HEK293 (cell line): ENCODE data around the gene MYH14.

ENCODE experiments used
- CTCF ChIA-PET: fragments of 350-600 bp; formaldehyde crosslinking; extraction: SDS; loops from one replicate; lab custom pipeline; 2021; ENCODE audit warnings: antibody characterized with exemption; lab: Yijun Ruan, JAX
- POLR2A ChIA-PET: fragments of 300-600 bp; formaldehyde crosslinking; extraction: SDS; loops from one replicate; lab custom pipeline; 2020; ENCODE audit warnings: antibody characterized with exemption, inconsistent platforms; lab: Yijun Ruan, JAX
- H3K27ac ChIP-seq: fragments of 200-500 bp; sonication (Bioruptor generic); 2 replicates; pipeline ENCODE4 v1.5.1; 2014; ENCODE audit warnings: low read depth, low read length, control low read depth, inconsistent platforms; ENCODE audit errors: extremely low read depth
- H3K36me3 ChIP-seq, 2 experiments: fragments of 200-500 bp in 1 of 2; sonication (Bioruptor generic) in 1 of 2; 1 replicate in 1 of 2; 2 replicates in 1 of 2; pipeline ENCODE4 v1.5.1; 2014 to 2017; ENCODE audit warnings: inconsistent platforms in 2 of 2, low read length in 2 of 2; ENCODE audit not compliant: control insufficient read depth in 2 of 2, insufficient read depth in 1 of 2
- H3K4me1 ChIP-seq: fragments of 200-500 bp; sonication (Bioruptor generic); 2 replicates; pipeline ENCODE4 v1.5.1; 2014; ENCODE audit warnings: mild to moderate bottlenecking, low read length, inconsistent platforms; ENCODE audit not compliant: control insufficient read depth, insufficient read depth
- H3K4me3 ChIP-seq: 2 replicates; pipeline ENCODE4 v1.5.1; 2011; ENCODE audit warnings: low read depth, mild to moderate bottlenecking, control low read depth, low read length, moderate library complexity
- H3K9me3 ChIP-seq: fragments of 200-500 bp; sonication (Bioruptor generic); 2 replicates; pipeline ENCODE4 v1.5.1; 2014; ENCODE audit warnings: low read depth, low read length, inconsistent platforms; ENCODE audit not compliant: control insufficient read depth, insufficient read depth
- AEBP2 ChIP-seq: fragments of 450-650 bp; formaldehyde crosslinking; IDR thresholded peaks from 2 replicates; pipeline ENCODE4 v1.5.1; 2016; ENCODE audit warnings: missing biosample characterization, missing genetic modification characterization, borderline replicate concordance
- FEZF1 ChIP-seq: fragments of 450-650 bp; formaldehyde crosslinking; IDR thresholded peaks from 2 replicates; pipeline ENCODE4 v1.5.1; 2016; ENCODE audit warnings: missing biosample characterization, missing genetic modification characterization
- GLIS2 ChIP-seq: fragments of 450-650 bp; formaldehyde crosslinking; IDR thresholded peaks from 2 replicates; pipeline ENCODE4 v1.5.1; 2016; ENCODE audit warnings: missing biosample characterization, missing genetic modification characterization
- IKZF3 ChIP-seq: fragments of 450-650 bp; IDR thresholded peaks from 2 replicates; pipeline ENCODE4 v1.5.0; 2018; ENCODE audit warnings: missing biosample characterization, mild to moderate bottlenecking, missing genetic modification characterization, moderate library complexity
- INSM2 ChIP-seq: fragments of 450-650 bp; formaldehyde crosslinking; IDR thresholded peaks from 2 replicates; pipeline ENCODE4 v1.5.1; 2016; ENCODE audit warnings: missing biosample characterization, missing genetic modification characterization
- KLF1 ChIP-seq: fragments of 450-650 bp; formaldehyde crosslinking; IDR thresholded peaks from 2 replicates; pipeline ENCODE4 v1.5.1; 2016; ENCODE audit warnings: missing biosample characterization, missing genetic modification characterization
- KLF16 ChIP-seq: fragments of 450-650 bp; formaldehyde crosslinking; IDR thresholded peaks from 2 replicates; pipeline ENCODE4 v1.5.1; 2017; ENCODE audit warnings: missing biosample characterization, missing genetic modification characterization
- KLF17 ChIP-seq: fragments of 450-650 bp; formaldehyde crosslinking; IDR thresholded peaks from 2 replicates; pipeline ENCODE4 v1.5.1; 2016; ENCODE audit warnings: missing biosample characterization, missing genetic modification characterization
- KLF9 ChIP-seq: fragments of 450-650 bp; formaldehyde crosslinking; IDR thresholded peaks from 2 replicates; pipeline ENCODE4 v1.5.1; 2016; ENCODE audit warnings: missing biosample characterization, missing genetic modification characterization, low read depth
- PRDM1 ChIP-seq: fragments of 450-650 bp; formaldehyde crosslinking; IDR thresholded peaks from 2 replicates; pipeline ENCODE4; 2016; ENCODE audit warnings: missing biosample characterization, missing genetic modification characterization
- PRDM6 ChIP-seq: fragments of 450-650 bp; formaldehyde crosslinking; IDR thresholded peaks from 2 replicates; pipeline ENCODE4 v1.5.1; 2017; ENCODE audit warnings: missing biosample characterization, missing genetic modification characterization
- SP7 ChIP-seq: fragments of 450-650 bp; formaldehyde crosslinking; IDR thresholded peaks from 2 replicates; pipeline ENCODE4 v1.5.1; 2016; ENCODE audit warnings: missing biosample characterization, missing genetic modification characterization
- ZEB2 ChIP-seq: fragments of 450-650 bp; formaldehyde crosslinking; IDR thresholded peaks from 2 replicates; pipeline ENCODE4 v1.5.1; 2016; ENCODE audit warnings: missing biosample characterization, missing genetic modification characterization
- ZNF112 ChIP-seq: fragments of 450-650 bp; formaldehyde crosslinking; IDR thresholded peaks from 2 replicates; pipeline ENCODE4 v1.5.0; 2017; ENCODE audit warnings: missing biosample characterization, missing genetic modification characterization
- ZNF146 ChIP-seq: fragments of 450-650 bp; formaldehyde crosslinking; IDR thresholded peaks from 2 replicates; pipeline ENCODE4 v1.5.1; 2016; ENCODE audit warnings: missing biosample characterization, missing genetic modification characterization
- ZNF223 ChIP-seq: fragments of 450-650 bp; formaldehyde crosslinking; IDR thresholded peaks from 2 replicates; pipeline ENCODE4 v1.5.1; 2016; ENCODE audit warnings: missing biosample characterization, missing genetic modification characterization
- ZNF26 ChIP-seq: fragments of 450-650 bp; formaldehyde crosslinking; IDR thresholded peaks from 2 replicates; pipeline ENCODE4 v1.5.1; 2016; ENCODE audit warnings: missing biosample characterization, missing genetic modification characterization
- ZNF335 ChIP-seq: fragments of 450-650 bp; formaldehyde crosslinking; conservative IDR thresholded peaks from 2 replicates; pipeline ENCODE4 v1.5.1; 2016; ENCODE audit warnings: missing biosample characterization, missing genetic modification characterization
- ZNF398 ChIP-seq: fragments of 450-650 bp; formaldehyde crosslinking; IDR thresholded peaks from 2 replicates; pipeline ENCODE4 v1.5.1; 2017; ENCODE audit warnings: missing biosample characterization, missing genetic modification characterization
- ZNF426 ChIP-seq: fragments of 450-650 bp; formaldehyde crosslinking; IDR thresholded peaks from 2 replicates; pipeline ENCODE4 v1.5.1; 2017; ENCODE audit warnings: missing biosample characterization, missing genetic modification characterization, mild to moderate bottlenecking, inconsistent platforms, moderate library complexity
- ZNF473 ChIP-seq: fragments of 450-650 bp; formaldehyde crosslinking; IDR thresholded peaks from 2 replicates; pipeline ENCODE4 v1.5.1; 2017; ENCODE audit warnings: missing biosample characterization, missing genetic modification characterization
- ZNF510 ChIP-seq: fragments of 450-650 bp; formaldehyde crosslinking; IDR thresholded peaks from 2 replicates; pipeline ENCODE4 v1.5.1; 2018; ENCODE audit warnings: mild to moderate bottlenecking, missing genetic modification characterization, missing biosample characterization; ENCODE audit not compliant: insufficient replicate concordance
- ZNF561 ChIP-seq: fragments of 450-650 bp; IDR thresholded peaks from 2 replicates; pipeline ENCODE4 v1.5.1; 2018; ENCODE audit warnings: missing biosample characterization, missing genetic modification characterization, borderline replicate concordance
- ZNF621 ChIP-seq: fragments of 450-650 bp; formaldehyde crosslinking; IDR thresholded peaks from 2 replicates; pipeline ENCODE4 v1.5.1; 2017; ENCODE audit warnings: missing biosample characterization, missing genetic modification characterization
- ZNF843 ChIP-seq: fragments of 450-650 bp; formaldehyde crosslinking; IDR thresholded peaks from 2 replicates; pipeline ENCODE4 v1.5.1; 2016; ENCODE audit warnings: missing biosample characterization, missing genetic modification characterization
- ZSCAN16 ChIP-seq: fragments of 450-650 bp; formaldehyde crosslinking; IDR thresholded peaks from 2 replicates; pipeline ENCODE4 v1.5.1; 2016; ENCODE audit warnings: missing biosample characterization, missing genetic modification characterization

MYH14 gene

GRCh38 chr19:50357178-50358100, 154.0 kb downstream of the MYH14 start:
- ChIA-PET POLR2A (interaction anchor here (1.1 to 1.4 kb wide), 5 partner anchors 12 to 103 kb away, joined by 3 to 7 read pairs (median 4); partner anchors contain the start of genes NR1H2 and POLD1), CTCF (interaction anchor here (0.6 to 2.4 kb wide), 49 partner anchors 8 to 1541 kb away, joined by 3 to 40 read pairs (median 4); no protein-coding TSS in a partner anchor)
- peak overlapping the region; percentile 32 for H3K4me3 ChIP-seq
- H3K9me3 ChIP-seq: no peaks in the 10 kb centered on the region
- H3K4me1 ChIP-seq: no peaks in the 10 kb centered on the region
- no peak overlapping the region for H3K27ac ChIP-seq
- peaks cover 0 to 5% of the 10 kb centered on the region in 2 experiments; a peak in 1 of 3 replicates for H3K36me3 ChIP-seq
- no peak for TF ChIP-seq ZNF426 (tag by site-specific recombination)
- no peak for TF ChIP-seq ZNF843 (tag by site-specific recombination)
- no peak for TF ChIP-seq ZNF473
- no peak for TF ChIP-seq IKZF3
- TF ChIP-seq FEZF1 (tag by site-specific recombination): no peak
- TF ChIP-seq ZNF26 (tag by site-specific recombination): no peak
- no peak for TF ChIP-seq ZEB2 (tag by site-specific recombination)
- no peak for TF ChIP-seq KLF9 (tag by site-specific recombination)
- no peak for TF ChIP-seq ZNF621 (tag by site-specific recombination)
- no peak for TF ChIP-seq ZNF510
- TF ChIP-seq ZNF398: no peak
- TF ChIP-seq KLF17 (tag by site-specific recombination): no peak
- no peak for TF ChIP-seq ZSCAN16
- no peak for TF ChIP-seq ZNF112 (tag by site-specific recombination)
- TF ChIP-seq ZNF146 (tag by site-specific recombination): no peak
- no peak for TF ChIP-seq SP7
- TF ChIP-seq INSM2 (tag by site-specific recombination): no peak
- no peak for TF ChIP-seq PRDM1 (tag by site-specific recombination)
- no peak for TF ChIP-seq KLF16 (tag by site-specific recombination)
- TF ChIP-seq AEBP2 (tag by site-specific recombination): no peak
- TF ChIP-seq PRDM6: no peak
- peak; percentile 65 for TF ChIP-seq ZNF335 (tag by site-specific recombination)
- peak; percentile 29; the same call in 1 of the 2 replicates for TF ChIP-seq ZNF223 (tag by site-specific recombination)
- TF ChIP-seq KLF1 (tag by site-specific recombination): no peak
- TF ChIP-seq ZNF561: 0 out of 2 replicates have a peak, but pooled peaks have one; percentile 25
- peak; percentile 54; the same call in 1 of the 2 replicates for TF ChIP-seq GLIS2 (tag by site-specific recombination)
